Inferior parietal cortex (tissue), 1 donor: Measurements from ENCODE around the gene NUDT8.
A peak's percentile ranks its signal among the peaks of the same experiment; 100 is the strongest.
"Not testable (repeated sequence)": the region's sequence is repeated elsewhere in the genome, so short reads cannot be mapped to it uniquely, and the experiment has no call there.

Source experiments
- DNase-seq: peaks from one replicate; pipeline ENCODE4 v3.0.0-alpha.2; 2016; ENCODE audit errors: extremely low spot score

NUDT8 gene

DNA sequence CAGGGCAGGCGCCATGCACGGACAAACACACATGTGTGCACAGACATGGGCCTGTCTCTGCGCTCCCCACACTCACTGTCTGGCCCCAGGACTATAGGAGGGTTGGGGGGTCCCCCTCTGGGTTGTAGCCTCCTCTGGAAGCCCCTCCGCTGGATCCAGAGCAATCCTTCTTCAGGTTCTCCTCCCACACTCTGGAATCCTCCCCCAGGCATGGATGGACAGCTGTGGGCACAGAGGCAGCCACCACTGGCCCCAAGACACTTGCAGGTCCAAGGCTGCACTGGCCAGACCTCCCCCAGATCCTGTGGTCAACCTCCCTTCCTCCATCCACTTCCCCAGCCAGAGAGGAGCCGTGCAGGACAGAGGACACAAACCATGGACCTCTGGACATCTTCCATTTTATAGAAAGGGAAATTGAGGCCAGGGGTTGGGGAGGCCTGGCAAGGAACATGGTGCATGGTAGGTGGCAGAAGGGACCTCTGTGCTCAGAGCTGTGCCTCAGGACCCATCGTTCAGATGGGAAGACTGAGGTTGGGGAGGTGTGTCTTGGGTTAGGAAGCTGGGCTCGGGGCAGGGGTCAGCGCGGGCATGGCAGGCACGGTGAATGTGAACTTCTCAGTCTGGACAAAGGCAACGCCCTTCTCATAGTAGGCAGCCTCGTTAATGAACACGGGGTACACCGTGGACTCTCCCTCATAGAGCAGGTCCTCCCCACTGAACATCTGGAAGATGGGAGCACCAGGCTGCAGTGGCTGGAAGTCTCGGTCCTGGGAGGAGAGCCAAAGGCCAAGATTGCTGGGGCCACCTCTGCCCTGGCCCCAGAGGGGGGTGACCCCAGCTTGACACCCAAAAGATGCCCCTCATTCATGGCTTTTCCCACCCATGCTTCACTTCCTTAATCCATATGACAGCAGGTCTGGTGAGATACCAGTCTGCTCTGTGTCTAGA is 12.7 kb upstream of the NUDT8 start:
- DNase-seq, result no peak

DNA sequence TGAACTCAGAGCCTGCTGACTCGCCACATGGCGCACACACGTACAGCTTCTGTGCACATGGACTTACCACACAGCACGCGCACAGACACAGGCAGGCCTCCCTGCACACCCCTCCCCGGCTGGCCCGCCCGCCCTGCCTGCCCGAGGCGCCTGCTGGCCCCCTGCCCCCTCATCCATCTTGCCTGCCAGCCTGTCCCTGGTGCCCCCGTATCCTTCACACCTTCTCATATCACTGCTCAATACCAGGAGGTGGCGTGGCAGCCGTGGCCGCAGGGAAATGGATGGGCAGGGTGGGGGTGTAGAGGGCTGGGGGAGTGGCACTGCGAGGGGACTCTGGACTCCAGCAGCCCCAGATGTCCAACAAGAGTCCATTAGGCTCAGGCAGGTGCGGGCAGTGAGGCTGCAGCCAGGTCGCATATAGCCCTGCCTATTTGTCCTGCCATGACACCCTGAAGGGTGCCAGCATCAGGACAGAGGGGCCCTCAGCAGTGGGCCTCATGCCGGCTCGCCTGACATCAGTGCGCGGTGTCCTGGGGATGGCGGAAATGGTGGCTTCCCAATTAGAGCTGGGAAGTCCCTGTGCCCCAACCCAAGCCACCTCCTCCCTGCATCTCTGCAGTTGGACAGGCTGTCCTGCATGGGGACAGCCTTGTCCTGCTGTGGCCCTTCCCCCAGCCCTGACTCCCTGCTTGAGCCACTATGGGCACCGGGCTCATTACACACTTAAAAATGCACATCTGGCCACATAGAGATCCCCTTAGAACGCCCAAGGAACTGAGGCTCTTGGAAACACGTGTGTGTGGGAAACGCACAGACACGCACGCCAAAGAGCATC is 11.8 kb upstream of the NUDT8 start:
- no peak for DNase-seq

DNA sequence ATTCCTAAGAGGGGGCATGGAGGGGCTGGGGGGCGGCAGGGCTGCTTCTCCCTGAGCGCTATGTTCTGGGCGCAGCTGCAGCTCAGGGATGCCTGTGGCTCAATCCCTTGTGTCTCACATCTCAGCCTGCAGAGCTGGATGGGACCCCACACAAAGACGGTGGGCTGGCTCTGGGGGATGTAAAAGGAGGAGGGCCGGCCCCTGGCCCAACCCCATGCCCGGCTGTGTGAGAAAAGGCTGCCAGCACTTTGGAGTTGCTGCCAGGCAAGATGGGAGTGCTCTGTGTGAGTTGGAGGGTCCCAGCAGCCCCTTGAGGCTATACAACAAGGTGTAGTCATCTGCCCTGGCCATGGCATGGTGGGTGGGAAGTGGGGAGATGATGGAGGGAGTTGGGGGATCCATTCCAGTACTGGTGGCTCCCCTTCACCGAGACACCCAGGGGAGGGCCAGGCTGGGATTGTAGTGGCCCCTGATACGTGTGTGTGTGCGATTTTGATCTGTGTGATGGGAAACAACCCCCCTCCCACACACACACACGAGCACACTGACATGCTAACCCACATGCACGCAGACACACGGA is 11.1 kb upstream of the NUDT8 start:
- no peak for DNase-seq

DNA sequence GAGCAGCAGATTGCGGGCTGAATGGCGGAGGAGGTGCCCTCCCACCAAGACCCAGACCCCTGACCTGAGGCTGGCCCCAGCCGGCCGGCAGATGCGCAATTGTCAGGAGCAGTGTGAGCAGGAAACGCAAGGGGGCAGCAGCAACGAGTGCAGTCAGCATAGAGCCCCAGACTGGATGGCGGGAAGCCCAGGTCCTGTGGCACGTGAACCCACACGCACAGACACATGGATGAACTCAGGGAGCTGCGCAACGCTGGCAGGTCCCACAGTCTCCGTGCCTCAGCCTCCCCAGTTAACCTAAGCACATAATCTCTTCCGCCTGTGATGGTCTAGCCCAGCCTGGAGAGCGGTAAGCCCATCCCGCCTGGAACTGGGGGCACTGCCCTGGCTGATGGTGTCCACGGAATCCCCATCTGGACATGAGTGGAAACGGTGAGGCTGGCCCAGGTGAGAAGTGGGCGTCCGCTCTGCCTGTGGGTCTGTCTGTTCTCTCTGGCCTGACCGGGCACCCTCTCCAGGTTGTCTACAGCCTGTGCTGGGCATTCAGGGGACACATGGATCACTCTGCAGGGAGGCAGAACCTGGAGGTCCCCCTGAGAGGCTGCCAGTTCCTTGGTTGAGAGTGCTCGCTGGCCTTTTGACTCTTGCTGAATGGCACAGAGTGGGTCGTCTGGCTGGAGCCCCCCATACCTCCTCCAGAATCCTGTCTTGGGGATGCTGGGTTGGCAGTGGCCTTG is 10.5 kb upstream of the NUDT8 start:
- peak; percentile 42 for DNase-seq

DNA sequence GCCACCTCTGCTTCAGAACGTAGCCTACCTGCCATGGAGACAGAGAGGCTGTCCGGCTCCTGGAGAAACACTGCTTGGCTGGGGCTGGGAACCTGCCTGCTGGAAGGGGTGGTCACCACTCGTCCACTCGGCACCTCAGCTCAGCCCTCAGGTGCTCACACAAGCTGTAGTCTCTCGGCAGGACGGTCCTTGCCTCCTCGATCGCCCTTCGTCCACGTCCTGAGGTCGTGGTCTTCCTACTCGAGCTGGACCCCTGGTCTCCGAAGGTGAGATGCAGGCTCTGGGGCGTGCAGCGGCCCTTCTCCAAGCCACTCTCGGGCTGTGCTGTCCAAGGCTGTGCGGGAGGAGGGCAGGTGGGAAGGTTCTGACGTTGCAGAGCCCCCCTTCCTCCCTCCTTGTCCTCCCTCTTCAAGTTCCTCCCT is 9.7 kb upstream of the NUDT8 start, which contains the start of gene TBX10:
Gene TBX10 (minus strand): TSS at position 326 of the 422 bp plus-strand sequence. CDS start 291 bp downstream, at position 35.
- DNase-seq, result no peak

DNA sequence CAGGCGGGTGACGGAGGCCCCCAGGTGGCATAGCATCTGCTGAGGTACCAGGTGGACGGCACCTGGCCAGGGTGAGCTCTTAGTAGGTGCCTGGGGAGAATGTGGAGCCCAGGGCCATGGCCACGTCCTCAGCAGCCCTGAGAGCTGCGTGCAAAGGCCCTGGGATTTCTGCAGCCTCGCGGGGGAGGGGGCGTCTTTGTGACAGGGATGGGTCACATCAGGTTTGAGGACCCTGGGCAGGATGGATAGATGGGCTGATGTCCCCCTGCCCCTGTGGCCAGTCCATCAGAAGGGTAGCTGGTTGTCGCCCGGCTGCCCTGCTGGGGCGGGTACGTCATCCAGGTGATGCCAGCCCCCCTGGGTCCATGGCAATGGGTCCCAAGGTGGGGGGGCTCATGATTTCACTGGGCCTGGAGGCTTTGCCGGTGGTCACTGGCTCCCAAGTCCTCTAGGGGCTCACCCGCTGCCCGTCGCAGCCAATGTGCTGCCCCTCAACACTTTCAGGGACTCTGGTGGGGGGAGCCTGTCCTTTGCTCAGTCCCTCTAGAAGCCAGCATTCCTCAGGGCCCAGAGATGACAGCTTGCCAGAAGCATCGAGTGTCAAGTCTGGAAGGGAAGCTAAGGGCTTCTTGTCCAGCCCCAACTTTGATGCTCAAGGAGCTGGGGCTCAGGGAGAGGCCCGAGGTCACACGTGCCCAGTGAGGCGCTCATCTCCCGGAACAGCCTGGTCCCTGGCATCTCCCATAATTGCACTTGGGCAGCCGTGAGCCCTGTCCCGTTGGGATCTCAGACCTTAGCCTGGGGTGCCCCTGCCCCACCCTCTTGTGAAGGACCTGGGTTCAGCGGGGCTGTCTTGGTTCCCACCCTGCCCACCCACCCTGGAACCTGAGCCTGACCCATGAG is 9.0 kb upstream of the NUDT8 start:
- no peak for DNase-seq

DNA sequence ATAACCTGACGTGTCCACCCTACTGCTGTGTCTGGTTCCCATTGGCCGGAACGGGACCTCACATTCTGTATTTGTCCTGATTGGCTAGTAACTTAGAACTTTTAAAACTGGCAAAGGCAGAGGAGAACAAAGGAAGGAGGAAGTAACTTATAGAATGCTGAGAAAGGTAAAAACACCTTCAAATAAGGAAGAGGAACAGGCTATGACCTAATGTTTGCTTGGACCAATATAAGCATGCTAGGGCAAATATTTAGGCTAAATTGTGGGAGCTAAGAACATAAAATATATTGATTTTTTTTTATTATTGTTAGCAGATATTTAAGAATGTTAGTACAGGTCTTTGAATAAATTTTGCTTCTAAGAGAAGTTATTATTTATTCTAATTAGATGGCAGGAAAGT is 7.7 kb upstream of the NUDT8 start:
- DNase-seq, result not testable (repeated sequence)

DNA sequence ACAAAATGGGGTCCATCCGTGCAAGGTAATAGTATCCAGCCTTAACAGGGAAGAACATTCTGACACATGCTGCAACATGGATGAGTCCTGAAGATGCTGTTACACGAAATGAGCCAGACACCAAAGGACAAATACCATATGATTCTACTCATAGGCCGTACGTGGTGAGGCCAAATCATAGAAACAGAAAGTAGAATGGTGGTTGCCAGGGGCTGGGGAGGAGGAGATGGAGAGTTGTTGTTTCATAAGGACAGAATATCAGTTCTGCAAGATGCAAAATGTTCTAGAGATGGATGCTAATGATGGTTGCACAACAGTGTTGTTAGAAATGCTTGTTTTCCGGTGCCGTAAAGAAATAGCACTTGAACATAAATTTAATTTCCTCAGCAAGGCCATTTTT is 7.2 kb upstream of the NUDT8 start:
- DNase-seq, result no peak

DNA sequence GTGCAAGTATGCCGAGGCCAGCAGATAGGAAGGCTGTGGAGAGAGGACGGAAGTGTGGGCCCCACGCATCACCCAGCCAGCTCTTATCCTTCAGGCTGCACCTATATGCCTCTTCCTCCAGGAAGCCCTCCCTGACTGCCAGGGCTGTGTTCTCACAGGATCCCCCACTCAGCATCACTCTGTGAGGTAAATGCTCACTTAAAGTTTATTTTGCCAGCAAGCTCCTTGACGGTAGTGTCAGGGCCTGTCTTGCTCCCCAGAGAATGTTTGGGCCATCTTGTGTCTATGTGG is 5.4 kb upstream of the NUDT8 start:
- no peak for DNase-seq

DNA sequence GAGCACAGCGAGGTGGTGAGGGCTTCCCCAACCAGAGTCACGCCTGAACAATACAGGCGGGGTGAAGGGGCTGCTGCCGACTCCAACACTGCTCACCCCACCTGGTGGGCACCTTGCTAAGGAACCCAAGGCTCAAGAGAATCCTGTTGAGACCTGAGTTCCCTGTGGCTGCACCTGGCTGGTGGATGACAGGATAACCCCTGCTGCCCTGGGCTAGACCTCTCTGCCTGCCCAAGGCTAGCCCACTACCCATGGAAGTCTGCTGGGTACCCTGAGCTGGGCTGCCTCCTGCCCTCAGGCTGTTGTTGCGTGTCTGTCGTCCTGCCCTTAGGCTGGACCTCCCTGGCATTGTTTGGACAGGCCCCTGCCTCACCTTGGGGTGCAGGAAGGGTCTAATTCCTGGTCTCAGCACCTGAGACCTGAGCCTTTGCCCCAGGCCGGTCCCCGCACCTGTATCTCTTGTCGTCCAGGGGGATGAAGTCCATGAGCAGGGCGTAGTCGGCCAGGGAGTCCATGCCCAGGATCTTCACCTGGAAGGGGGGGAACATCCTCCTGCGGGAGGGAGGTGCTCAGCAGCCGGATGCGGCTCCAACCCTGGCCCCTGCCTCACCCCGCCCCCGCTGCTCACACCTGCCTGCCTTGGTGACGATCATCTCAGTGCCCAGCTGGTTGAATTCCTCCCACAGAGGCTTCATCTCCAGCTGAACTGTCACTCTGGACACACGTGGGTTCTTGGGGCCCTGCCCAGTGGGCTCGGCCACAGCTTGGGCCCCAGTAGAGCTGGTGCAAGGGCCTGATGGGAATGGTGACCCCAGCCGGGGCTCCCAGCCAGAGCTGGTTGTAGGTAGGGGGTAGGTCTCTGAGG is 4.9 kb upstream of the NUDT8 start:
- DNase-seq, result no peak

DNA sequence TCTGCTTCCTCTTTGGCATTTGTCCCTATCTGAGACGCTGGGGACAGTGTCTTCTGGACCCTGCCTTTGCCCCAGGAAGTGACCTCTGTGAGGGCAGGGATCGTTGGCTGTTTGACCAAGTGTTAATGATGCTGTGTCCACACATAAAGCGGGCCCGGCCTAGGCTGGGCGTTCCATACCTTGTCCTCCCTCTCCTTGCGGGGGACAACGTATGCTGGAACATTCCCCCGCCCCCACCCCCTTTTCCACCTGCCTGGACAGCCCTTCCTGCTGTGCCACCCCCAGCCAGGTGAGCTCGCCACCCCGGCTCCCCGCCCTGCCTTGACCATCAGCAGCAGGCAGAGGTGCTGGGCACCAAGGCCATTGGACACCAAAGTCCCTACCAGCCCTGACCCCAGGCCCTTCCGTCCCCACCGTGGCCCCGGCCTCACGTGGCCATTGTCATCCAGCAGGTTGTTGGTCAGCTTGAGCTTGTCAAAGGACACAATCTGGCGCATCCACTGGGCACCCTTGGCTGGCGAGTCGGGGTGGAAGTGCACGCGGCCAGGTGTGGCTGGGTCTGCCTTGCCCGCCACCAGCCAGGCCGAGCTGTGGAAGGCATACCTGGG is 4.1 kb upstream of the NUDT8 start:
- no peak for DNase-seq

DNA sequence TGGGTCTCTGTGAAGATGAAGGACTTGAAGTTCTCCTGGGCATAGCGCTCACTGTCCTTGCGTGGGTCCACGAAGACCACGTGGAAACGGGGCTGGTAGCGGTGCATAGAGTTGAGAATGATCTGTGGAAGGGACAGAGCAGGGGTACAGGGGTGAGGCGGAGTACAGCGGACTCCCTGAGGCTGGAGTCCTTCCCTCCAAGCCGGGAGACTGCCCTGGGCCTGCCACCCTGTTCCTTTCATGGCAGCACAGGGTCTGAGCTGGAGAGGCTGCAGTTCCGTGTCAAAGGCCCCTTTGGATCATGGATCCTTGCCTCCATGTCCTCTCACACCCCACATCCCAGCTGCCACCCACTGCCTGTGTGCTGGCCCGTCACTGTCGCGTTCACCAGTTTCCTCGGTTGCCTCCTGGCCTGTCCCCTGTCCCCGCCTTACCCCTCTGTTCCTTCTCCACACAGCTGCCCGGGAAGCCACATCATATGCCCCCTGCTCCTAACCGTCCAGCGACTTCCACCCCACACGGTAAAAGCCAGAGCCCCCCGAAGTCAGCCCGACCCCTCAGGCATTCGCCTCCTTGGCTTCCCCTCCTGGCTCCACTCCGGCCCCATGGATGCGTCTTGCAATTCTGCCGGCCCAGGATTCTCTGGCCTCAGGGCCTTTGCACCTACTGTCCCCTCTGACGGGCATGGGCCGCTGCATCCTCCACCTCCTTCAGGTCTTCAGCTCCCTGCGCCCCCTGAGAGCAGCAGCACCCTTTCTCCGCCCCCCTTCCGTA is 3.4 kb upstream of the NUDT8 start:
- DNase-seq, result no peak

DNA sequence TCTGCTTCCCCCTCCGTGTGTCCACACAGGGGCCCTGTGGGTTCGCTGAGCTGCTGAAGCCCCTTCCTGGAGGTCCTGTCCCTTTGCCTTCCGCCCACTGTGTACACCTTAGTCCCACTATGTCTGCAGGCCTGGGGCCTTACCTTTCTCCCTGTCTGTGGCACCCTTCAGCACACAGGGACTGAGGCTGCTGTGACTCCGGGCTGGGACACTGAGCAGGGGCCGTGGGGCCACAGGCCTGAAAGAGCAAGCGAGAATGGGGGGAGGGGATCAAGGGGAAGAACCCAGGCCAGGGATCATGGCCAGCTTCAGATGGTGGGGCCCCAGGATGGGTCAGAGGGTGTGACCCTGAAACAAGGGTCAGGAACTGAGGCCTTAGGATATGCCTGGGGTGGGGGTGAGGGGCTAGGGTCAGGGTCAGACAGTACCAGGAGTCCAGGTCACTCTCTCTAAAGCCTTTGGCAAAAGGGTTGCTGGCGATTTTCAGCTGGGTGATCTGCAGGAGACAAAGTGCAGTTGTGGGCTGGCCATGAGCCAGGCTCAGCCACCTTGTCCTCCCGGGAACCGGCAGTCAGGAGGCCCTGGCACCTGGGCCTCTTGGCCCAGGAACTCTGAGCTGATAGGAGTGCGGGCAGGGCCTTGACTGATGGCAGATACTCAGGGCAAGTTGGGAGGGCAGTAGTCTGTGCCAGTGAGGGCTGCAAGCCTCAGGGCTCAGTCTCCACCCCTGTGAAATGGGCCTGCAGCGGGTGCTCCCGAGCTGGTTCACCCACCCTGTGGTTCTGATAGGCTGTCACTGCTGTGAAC is 2.6 kb upstream of the NUDT8 start:
- DNase-seq, result no peak

DNA sequence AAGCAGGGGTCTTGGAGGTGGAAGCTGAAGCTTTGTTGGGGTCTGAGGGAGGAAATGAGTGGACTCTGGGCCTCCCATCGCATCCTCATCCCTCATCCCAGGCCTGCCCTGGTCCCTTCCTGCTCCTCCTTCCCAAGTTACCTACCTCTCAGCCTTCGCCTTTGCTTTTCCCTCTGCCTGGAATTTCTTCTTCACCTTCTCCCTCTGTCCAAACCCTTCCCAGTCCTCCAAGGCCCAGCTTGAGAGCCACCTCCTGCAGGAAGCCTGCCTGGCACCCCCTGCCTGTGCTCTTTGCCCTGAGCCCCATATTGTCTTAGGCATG is 2.1 kb upstream of the NUDT8 start:
- no peak for DNase-seq

DNA sequence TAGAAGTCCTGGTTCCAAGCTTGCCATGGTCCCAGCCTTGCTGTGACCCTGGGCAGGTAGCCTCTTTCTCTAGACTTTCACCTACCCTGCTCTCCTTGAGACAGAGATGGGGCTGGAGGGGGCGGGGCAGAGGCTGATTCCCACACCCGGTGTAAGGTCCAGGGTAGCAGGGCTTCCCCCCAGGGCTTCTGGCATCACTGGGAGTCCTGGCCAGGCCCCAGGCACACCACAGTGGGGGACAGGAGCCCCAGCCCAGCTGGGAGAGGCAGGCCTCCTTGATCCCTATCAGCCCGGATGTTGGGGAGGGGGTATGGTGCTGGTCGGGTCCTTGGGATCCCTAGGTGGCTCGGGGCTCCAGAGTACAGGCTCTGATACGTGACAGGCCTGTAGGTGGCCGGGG is 1.7 kb upstream of the NUDT8 start:
- no peak for DNase-seq

DNA sequence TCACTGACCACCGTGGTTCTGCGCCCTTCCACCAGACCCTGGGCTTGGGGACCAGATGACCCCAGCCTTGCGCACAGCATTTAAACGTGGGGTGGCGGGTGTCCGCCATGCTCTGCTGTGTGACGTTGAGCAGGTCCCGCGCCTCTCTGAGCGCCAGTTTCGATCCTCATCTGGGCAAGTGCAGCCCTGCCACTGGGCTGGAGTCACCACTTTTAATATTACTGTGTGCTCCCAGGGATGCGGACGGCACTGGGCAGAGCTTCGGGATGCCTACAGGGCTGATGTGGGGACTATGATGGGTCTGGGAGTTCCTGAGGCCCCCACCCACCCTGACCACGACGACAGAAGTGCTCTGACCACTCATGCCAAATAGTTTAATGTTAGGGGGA is 1.2 kb upstream of the NUDT8 start:
- DNase-seq, result no peak

DNA sequence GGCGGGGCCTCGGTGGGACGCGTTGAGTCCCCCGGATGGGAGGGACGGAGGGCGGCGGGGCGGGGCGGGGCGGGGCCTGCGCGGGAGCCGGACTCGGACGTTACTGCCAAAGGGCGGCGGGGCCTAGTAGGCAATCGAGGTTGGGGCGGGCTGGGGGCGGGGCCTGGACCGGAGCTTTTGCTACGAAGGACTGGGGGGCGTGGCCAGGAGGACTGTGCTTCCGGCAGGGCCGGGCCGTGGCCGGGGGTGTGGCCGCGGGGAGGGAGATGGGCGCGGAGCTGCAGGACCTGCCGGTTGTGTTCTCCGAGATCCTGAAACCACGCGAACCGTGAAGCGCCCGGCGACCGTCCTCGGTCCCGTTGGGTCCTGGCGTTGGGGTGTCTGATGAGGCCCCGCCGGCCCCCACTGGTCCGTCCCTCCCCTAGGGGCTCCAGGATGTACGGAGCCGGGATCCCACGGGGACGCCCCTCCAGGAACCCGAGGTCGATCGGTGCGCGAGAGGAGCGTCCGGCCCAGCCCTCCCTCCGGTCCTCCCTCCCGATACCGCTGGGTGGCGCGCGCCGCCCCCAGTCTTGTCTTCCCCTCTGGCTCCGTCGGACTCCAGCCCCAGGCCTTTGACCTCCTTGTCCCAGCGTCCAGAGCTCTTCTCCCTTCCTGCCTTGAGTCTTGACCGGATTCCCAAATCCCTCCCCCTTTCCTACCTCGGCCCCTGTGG is 648 bp upstream of the NUDT8 start:
- peak; percentile 83 for DNase-seq
